ENCODE data around the gene ATG7. TPM values are rescaled to one million over a fixed set of nuclear protein-coding genes. Genes with fewer than 3 reads are reported as not detected.
A peak's percentile ranks its signal among the peaks of the same experiment; 100 is the strongest.

Gene ATG7
- total RNA-seq, 1 donor from 2014 or later: 61.7 TPM

DNA sequence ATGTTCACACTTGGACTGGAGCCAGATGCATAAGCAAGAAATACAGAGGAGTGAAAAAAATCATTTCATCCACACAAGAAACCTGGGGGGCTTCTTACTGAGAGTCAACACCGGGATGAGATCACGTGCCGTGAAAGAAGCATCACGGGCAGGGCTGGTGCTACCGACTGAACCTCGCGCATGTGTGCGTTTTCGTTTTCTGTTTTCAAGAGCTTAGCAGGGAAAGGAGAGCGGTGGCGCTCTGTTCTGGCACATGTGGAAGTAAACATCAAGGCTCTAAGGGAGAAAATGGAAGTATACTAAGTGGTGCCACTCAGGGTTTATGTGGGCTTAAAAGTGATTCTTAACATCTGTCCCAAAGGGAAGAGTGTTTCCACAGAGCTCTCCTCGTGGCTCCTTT is 315.6 kb downstream of the ATG7 start:
- Histone ChIP-seq H3K27me3 (ENCODE audit: low read depth) (no peaks in the 10 kb centered on the region), H3K27ac (no peak overlapping the region), H3K9me3 (no peaks in the 10 kb centered on the region), H3K4me3 (no peak overlapping the region), H3K4me1 (peaks cover 62% of the 10 kb centered on the region), H3K36me3 (no peaks in the 10 kb centered on the region)
- TF ChIP-seq, protein P1, sequence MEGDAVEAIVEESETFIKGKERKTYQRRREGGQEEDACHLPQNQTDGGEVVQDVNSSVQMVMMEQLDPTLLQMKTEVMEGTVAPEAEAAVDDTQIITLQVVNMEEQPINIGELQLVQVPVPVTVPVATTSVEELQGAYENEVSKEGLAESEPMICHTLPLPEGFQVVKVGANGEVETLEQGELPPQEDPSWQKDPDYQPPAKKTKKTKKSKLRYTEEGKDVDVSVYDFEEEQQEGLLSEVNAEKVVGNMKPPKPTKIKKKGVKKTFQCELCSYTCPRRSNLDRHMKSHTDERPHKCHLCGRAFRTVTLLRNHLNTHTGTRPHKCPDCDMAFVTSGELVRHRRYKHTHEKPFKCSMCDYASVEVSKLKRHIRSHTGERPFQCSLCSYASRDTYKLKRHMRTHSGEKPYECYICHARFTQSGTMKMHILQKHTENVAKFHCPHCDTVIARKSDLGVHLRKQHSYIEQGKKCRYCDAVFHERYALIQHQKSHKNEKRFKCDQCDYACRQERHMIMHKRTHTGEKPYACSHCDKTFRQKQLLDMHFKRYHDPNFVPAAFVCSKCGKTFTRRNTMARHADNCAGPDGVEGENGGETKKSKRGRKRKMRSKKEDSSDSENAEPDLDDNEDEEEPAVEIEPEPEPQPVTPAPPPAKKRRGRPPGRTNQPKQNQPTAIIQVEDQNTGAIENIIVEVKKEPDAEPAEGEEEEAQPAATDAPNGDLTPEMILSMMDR (IDR thresholded peaks at IDR 0.05): no peak
- intact Hi-C loops (cut with DNase I): no loop called here
- DNase-seq (no peak), ATAC-seq (no peak)

DNA sequence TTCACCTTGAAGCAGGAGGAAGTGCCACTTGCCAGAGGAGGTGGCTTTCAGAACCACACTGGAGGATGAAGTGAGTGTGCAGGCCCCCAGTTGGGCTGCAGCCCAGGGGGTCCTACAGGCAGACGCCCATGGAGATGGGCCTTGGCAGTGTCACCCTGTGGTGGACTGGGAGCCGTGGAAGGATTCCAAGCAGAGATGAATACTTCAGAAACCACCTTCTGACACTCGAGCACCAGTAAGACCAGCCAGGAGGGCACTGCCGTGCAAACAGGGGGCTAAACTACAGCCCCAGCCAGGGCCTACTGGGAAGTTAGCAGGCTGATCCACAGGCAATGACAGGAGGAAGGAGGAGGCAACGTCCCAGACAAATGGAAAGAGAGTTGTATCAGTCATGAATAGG is 316.1 kb downstream of the ATG7 start:
- H3K4me1 ChIP-seq: peaks cover 60% of the 10 kb centered on the region
- no peak for DNase-seq
- peak overlapping the region; percentile 15 for H3K27ac ChIP-seq
- no peaks in the 10 kb centered on the region for H3K36me3 ChIP-seq
- no peak overlapping the region for H3K4me3 ChIP-seq
- H3K9me3 ChIP-seq: no peaks in the 10 kb centered on the region
- ATAC-seq: no peak
- no peaks in the 10 kb centered on the region for H3K27me3 ChIP-seq (ENCODE audit: low read depth)
- TF ChIP-seq, protein P1 (IDR thresholded peaks at IDR 0.05): no peak
- intact Hi-C loops (cut with DNase I): no loop called here

DNA sequence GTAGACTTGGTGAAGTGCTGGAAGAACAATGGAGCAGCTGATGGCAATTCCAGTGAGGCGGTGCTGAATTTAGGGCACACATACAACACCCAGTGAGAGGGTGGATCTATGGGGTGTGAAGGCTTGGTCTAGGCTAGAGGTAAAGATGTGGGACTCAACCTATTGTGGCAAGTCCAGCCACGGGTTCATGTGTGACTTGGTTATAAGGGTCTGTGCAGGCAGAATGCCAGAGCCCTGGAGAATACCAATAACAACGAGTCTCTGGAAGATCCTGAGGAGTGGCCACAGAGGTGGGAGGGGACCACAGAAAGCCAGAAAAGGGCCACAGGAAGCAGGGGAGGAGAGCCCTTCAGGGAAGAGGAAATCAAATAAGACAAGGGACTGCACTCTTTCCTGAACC is 316.6 kb downstream of the ATG7 start:
- no peak overlapping the region for H3K4me3 ChIP-seq
- ATAC-seq (peak; percentile 6 to 37), DNase-seq (no peak)
- no peaks in the 10 kb centered on the region for H3K9me3 ChIP-seq
- intact Hi-C loops (cut with DNase I): no loop called here
- TF ChIP-seq, protein P1 (IDR thresholded peaks at IDR 0.05): no peak
- H3K36me3 ChIP-seq: no peaks in the 10 kb centered on the region
- H3K4me1 ChIP-seq: peaks cover 60% of the 10 kb centered on the region
- H3K27me3 ChIP-seq (ENCODE audit: low read depth): no peaks in the 10 kb centered on the region
- H3K27ac ChIP-seq: peak overlapping the region; percentile 15

DNA sequence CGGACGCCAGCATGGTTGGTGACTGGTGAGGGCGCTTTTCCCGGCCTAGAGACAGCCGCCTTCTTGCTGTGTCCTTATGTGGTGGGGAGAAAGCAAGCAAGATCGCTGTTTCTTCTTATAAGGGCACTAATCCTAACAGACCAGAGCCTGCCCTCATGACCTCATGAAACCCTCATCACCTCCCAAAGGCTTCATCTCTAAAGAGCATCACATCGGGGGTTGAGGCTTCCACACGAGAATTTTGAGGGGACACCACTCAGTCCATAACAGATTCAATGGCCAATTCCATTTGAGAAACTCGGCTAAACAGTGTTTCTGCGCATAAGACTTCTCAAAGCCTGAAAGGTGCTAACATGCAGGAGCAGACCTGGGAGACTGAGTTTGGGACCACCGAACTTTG is 317.5 kb downstream of the ATG7 start:
- ATAC-seq (no peak), DNase-seq (no peak)
- TF ChIP-seq, protein P1 (IDR thresholded peaks at IDR 0.05): no peak
- H3K27me3 ChIP-seq (ENCODE audit: low read depth): no peaks in the 10 kb centered on the region
- no peak overlapping the region for H3K27ac ChIP-seq
- no peaks in the 10 kb centered on the region for H3K9me3 ChIP-seq
- peaks cover 58% of the 10 kb centered on the region for H3K4me1 ChIP-seq
- H3K4me3 ChIP-seq: no peak overlapping the region
- no peaks in the 10 kb centered on the region for H3K36me3 ChIP-seq
- intact Hi-C loops (cut with DNase I): no loop called here

DNA sequence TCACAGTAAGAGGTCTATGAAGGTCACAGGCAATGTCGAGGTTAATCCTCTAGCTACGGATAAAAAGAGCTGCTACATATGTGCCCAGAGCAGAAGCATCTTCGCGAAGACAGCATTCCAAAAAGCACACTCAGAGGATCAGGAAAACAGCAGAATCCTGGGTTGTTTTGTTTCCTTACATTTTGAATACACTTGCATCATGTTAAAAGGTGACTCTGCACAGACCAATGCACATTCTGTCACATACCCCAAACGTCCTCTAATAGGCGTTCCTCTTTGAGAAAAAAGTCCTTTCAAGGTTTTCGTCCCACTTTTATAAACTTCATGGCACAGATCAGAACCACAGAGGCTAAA is 318.8 kb downstream of the ATG7 start:
- intact Hi-C loops (cut with DNase I): no loop called here
- Histone ChIP-seq H3K27ac (peak overlapping the region; percentile 25), H3K36me3 (no peaks in the 10 kb centered on the region), H3K9me3 (no peaks in the 10 kb centered on the region), H3K4me1 (peaks cover 58% of the 10 kb centered on the region), H3K27me3 (ENCODE audit: low read depth) (no peaks in the 10 kb centered on the region), H3K4me3 (peak overlapping the region; percentile 0)
- TF ChIP-seq, protein P1 (IDR thresholded peaks at IDR 0.05): no peak
- DNase-seq: no peak
- ATAC-seq: no peak

Data from lower lobe of right lung (tissue), 2 donors.